Measurements from ENCODE around the gene FAM124A. TPM values are rescaled to one million over a fixed set of nuclear protein-coding genes. Genes with fewer than 3 reads are reported as not detected.

Gene FAM124A
- total and polyA plus RNA-seq, 2 donors (not counting 3 experiments of a cell fraction or from before 2014, with no cell fraction given), result 3.8 to 9.9 TPM

- H3K79me2 ChIP-seq (ENCODE audit: control insufficient read depth, insufficient read depth, low read length), result no peaks in the 10 kb centered on the region
- no peak for TF ChIP-seq JUN (IDR thresholded peaks at IDR 0.05; ENCODE audit: borderline replicate concordance, insufficient read depth, insufficient read length, low read depth)
- TF ChIP-seq MAX (IDR thresholded peaks at IDR 0.05; ENCODE audit: insufficient read depth, insufficient read length), result no peak
- TF ChIP-seq MYC (IDR thresholded peaks at IDR 0.05; ENCODE audit: low read depth, low read length), result no peak
- TF ChIP-seq POLR2AphosphoS5 (IDR thresholded peaks at IDR 0.05; ENCODE audit: insufficient read depth, low read depth, low read length), result no peak
- no peak for TF ChIP-seq POLR2A (IDR thresholded peaks at IDR 0.05; ENCODE audit: low read depth, low read length)
- TF ChIP-seq EZH2 (IDR thresholded peaks at IDR 0.05; ENCODE audit: borderline replicate concordance, low read depth, low read length, severe bottlenecking), result no peak
- TF ChIP-seq FOS (IDR thresholded peaks at IDR 0.05; ENCODE audit: borderline replicate concordance, insufficient read depth, low read length), result no peak
- TF ChIP-seq GATA2 (IDR thresholded peaks at IDR 0.05; ENCODE audit: insufficient read depth, insufficient read length, low read depth, low read length), result no peak
- no peak for TF ChIP-seq CTCF (IDR thresholded peaks at IDR 0.05; ENCODE audit: extremely low read depth in 1 of 2, insufficient read depth in 1 of 2, low read depth in 1 of 2, low read length in 2 of 2)
- H3K4me3 ChIP-seq (replicated peaks in 1 of 3; ENCODE audit: insufficient read depth in 1 of 3, low read depth in 1 of 3, low read length in 3 of 3), result no peak overlapping the region
- no peak overlapping the region for H2AFZ ChIP-seq (ENCODE audit: low read depth, low read length)
- no peak for DNase-seq (ENCODE audit: low read depth, low spot score)
- H4K20me1 ChIP-seq (replicated peaks; ENCODE audit: control insufficient read depth, extremely low read depth, insufficient read depth, low read length), result no peaks in the 10 kb centered on the region
- H3K27ac ChIP-seq (ENCODE audit: insufficient read depth, low read depth, low read length), result no peak overlapping the region
- no peaks in the 10 kb centered on the region for H3K36me3 ChIP-seq (ENCODE audit: control insufficient read depth in 2 of 2, extremely low read depth in 1 of 2, insufficient read depth in 2 of 2, low read length in 2 of 2)
- ChIA-PET POLR2A (no interaction called here), CTCF (no interaction called here)
- dilution Hi-C loops (cut with MboI; ENCODE audit: extremely low pct_ligation_motif_present, low sequenced_read_pairs) (no loop called here), intact Hi-C loops (cut with micrococcal nuclease) (no loop called here)
- FAIRE-seq, result no peak
- H3K9me3 ChIP-seq (replicated peaks; ENCODE audit: control insufficient read depth, insufficient read depth, low read length), result no peaks in the 10 kb centered on the region
- H3K9me1 ChIP-seq (replicated peaks; ENCODE audit: control insufficient read depth, extremely low read depth, insufficient read depth, low read length), result no peaks in the 10 kb centered on the region
- H3K4me2 ChIP-seq (ENCODE audit: insufficient read depth, low read length), result no peak overlapping the region
- H3K9ac ChIP-seq (replicated peaks; ENCODE audit: extremely low read depth, insufficient read depth, low read length), result no peak overlapping the region
- BruUV-seq (replicated peaks), result no TSS peak
- H3K27me3 ChIP-seq (ENCODE audit: control insufficient read depth in 2 of 2, insufficient read depth in 2 of 2, low read length in 2 of 2), result peaks cover 6 to 20% of the 10 kb centered on the region in 2 experiments
- peaks cover 16% of the 10 kb centered on the region for H3K4me1 ChIP-seq (ENCODE audit: control insufficient read depth, extremely low read depth, insufficient read depth, low read length)
Observed at GRCh38 chr13:51206584-51206983, 15.6 kb upstream of the FAM124A start.

Measured in endothelial cell of umbilical vein (primary cell).